Thymus (tissue), 11 donors: ENCODE data around the gene CDV3. TPM values are rescaled to one million over a fixed set of nuclear protein-coding genes. Genes with fewer than 3 reads are reported as not detected.

Source experiments
- DNase-seq, 9 donors: peaks; one replicate each; pipeline ENCODE4 v3.0.0-alpha.2; 2013; ENCODE audit warnings: low spot score in 9 of 9, low read depth in 6 of 9, missing footprints in 1 of 9
- H3K27ac ChIP-seq, 2 donors: one replicate each; pipeline ENCODE4 v1.5.1; 2013; ENCODE audit warnings: control low read depth in 1 of 2, low read depth in 1 of 2, low read length in 1 of 2, mild to moderate bottlenecking in 1 of 2, moderate library complexity in 1 of 2
- H3K27me3 ChIP-seq, 2 donors: one replicate each; pipeline ENCODE4 v1.5.1; 2013; ENCODE audit warnings: low read length in 1 of 2; ENCODE audit not compliant: control insufficient read depth in 2 of 2, insufficient read depth in 1 of 2
- H3K36me3 ChIP-seq, 2 donors: one replicate each; pipeline ENCODE4 v1.5.1; 2013; ENCODE audit warnings: low read length in 1 of 2, mild to moderate bottlenecking in 1 of 2, moderate library complexity in 1 of 2; ENCODE audit not compliant: control insufficient read depth in 2 of 2, insufficient read depth in 2 of 2
- H3K4me1 ChIP-seq, 2 donors: one replicate each; pipeline ENCODE4 v1.5.1; 2013; ENCODE audit warnings: low read length in 2 of 2; ENCODE audit not compliant: control insufficient read depth in 2 of 2, insufficient read depth in 2 of 2
- H3K4me3 ChIP-seq, 2 donors: one replicate each; pipeline ENCODE4 v1.5.1; 2013; ENCODE audit warnings: low read length in 2 of 2, control low read depth in 1 of 2, mild to moderate bottlenecking in 1 of 2
- H3K9me3 ChIP-seq, 2 donors: one replicate each; pipeline ENCODE4 v1.5.1; 2013; ENCODE audit warnings: low read length in 1 of 2, mild to moderate bottlenecking in 1 of 2; ENCODE audit not compliant: control insufficient read depth in 2 of 2, insufficient read depth in 1 of 2
- WGBS: extraction: QIAGEN DNeasy Blood & Tissue Kit; methylation state at CpG from one replicate; pipeline ENCODE4 v1.1.7; 2013; 5-methylcytosine and 5-hydroxymethylcytosine counted together
- polyA plus RNA-seq: library from polyadenylated mRNA; stranded (reverse); fragments of 200-250 nt; gene quantifications from one replicate; pipeline ENCODE4 v1.2.3, GENCODE V29; 2013
- total RNA-seq: library from RNA; stranded (reverse); fragments of 120-200 nt; gene quantifications from one replicate; pipeline ENCODE4 v1.2.4, GENCODE V29; 2013
- donor health status: healthy.

CDV3 gene
- total and polyA plus RNA-seq, 2 donors, result 166 to 175 TPM

- Histone ChIP-seq H3K9me3 (no peaks in the 10 kb centered on the region), H3K27me3 (no peaks in the 10 kb centered on the region), H3K4me3 (no peak overlapping the region), H3K27ac (no peak overlapping the region), H3K4me1 (no peaks in the 10 kb centered on the region), H3K36me3 (peaks cover 35 to 90% of the 10 kb centered on the region in 2 donors)
- 98% methylated on average over 4 of the region's 4 CpGs for WGBS
- no peak for DNase-seq
Observed at GRCh38 chr3:133633439-133633838, 60.0 kb downstream of the CDV3 start.

Other genes starting within 250 kb of the CDV3 start
- 3.6 TPM for gene BFSP2, start 173.6 kb upstream of the CDV3 start, total RNA-seq
- gene BFSP2, start 173.6 kb upstream of the CDV3 start, polyA plus RNA-seq, result 3.8 TPM
- 74.4 TPM for gene TOPBP1, start 88.3 kb downstream of the CDV3 start, total RNA-seq
- 18.0 TPM for gene TOPBP1, start 88.3 kb downstream of the CDV3 start, polyA plus RNA-seq
- 1.9 TPM for gene TF, start 172.7 kb downstream of the CDV3 start, total RNA-seq
- gene TF, start 172.7 kb downstream of the CDV3 start, polyA plus RNA-seq, result 2.9 TPM
- 28.0 TPM for gene SRPRB, start 232.1 kb downstream of the CDV3 start, total RNA-seq
- 17.7 TPM for gene SRPRB, start 232.1 kb downstream of the CDV3 start, polyA plus RNA-seq